Upper lobe of right lung (tissue), 1 donor: Measurements from ENCODE around the gene FHL1. TPM values are rescaled to one million over a fixed set of nuclear protein-coding genes. Genes with fewer than 3 reads are reported as not detected.

Experiments used
- ATAC-seq: fragments of 200-7000 bp; cut with Tn5 transposase; one replicate; pipeline ENCODE4 v1.9.1; 2020; ENCODE audit warnings: mild to moderate bottlenecking, moderate library complexity
- DNase-seq: peaks from one replicate; pipeline ENCODE4 v3.0.0-alpha.2; 2020
- H3K27ac ChIP-seq: fragments of 200-600 bp; one replicate; pipeline ENCODE4 v1.8.0; 2022
- H3K27me3 ChIP-seq: fragments of 200-600 bp; one replicate; pipeline ENCODE4 v1.8.0; 2022; ENCODE audit warnings: mild to moderate bottlenecking
- H3K36me3 ChIP-seq: fragments of 200-600 bp; one replicate; pipeline ENCODE4 v1.8.0; 2022
- H3K4me1 ChIP-seq: fragments of 200-600 bp; one replicate; pipeline ENCODE4 v1.8.0; 2022
- H3K4me3 ChIP-seq: fragments of 200-600 bp; one replicate; pipeline ENCODE4 v1.8.0; 2022; ENCODE audit warnings: mild to moderate bottlenecking
- H3K9me3 ChIP-seq: fragments of 200-600 bp; one replicate; pipeline ENCODE4 v1.8.0; 2022
- CTCF ChIP-seq: fragments of 200-600 bp; IDR thresholded peaks from one replicate; pipeline ENCODE4 v1.8.0; 2022; ENCODE audit warnings: antibody characterized with exemption
- intact Hi-C: fragments of 100-400 bp; cut with DNase I; formaldehyde crosslinking; loops from one replicate; pipeline ENCODE4 v1.11.0; 2022
- total RNA-seq: library from RNA; stranded (reverse); fragmentation: NEBNext Ultra II Directional; extraction: Animal tissue kit (Norgen Biotek cat#: 25700); gene quantifications from one replicate; pipeline ENCODE4 v1.2.1, GENCODE V29; 2021
- donor health status: DM: no; HTN: yes; CAD: no; lungs with severe emphysema.

Gene FHL1
- total RNA-seq, 1 donor from 2014 or later = 328 TPM

- intact Hi-C loops = no loop called here
- Histone ChIP-seq H3K27ac (no peak overlapping the region), H3K36me3 (no peaks in the 10 kb centered on the region), H3K27me3 (no peaks in the 10 kb centered on the region), H3K9me3 (no peaks in the 10 kb centered on the region), H3K4me3 (no peak overlapping the region), H3K4me1 (no peaks in the 10 kb centered on the region)
- ATAC-seq (no peak), DNase-seq (no peak)
- no peak for TF ChIP-seq CTCF
These were observed 21.0 kb upstream of the FHL1 start for GRCh38 chrX:136126371-136126770.

DNA sequence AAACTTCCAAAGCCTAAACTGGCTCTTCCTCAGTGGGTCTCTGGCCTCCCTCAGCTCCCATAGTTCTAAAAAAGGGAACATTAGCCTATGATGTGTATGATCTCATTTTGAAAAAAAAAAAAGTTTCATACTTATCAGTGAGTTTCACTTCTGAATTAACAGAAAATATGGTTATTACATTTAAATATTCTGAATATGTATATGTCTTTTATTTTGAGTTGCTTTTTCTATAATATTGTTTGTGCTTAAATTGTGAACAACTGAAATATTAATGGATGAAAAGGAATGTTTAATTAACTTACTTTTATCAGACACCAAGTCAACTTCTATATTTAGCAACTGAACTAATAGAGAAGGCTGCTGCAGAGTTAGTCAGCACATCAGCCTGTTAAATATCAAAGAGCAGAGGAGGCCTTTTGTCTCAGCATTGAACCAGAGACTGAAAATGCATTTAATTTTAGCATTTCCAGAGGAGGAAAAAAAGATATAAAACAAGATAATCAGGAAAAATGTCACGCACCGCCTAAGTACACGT is 20.4 kb upstream of the FHL1 start:
- TF ChIP-seq CTCF = no peak
- intact Hi-C loops = no loop called here
- Histone ChIP-seq H3K27ac (no peak overlapping the region), H3K4me3 (no peak overlapping the region), H3K27me3 (no peaks in the 10 kb centered on the region), H3K36me3 (no peaks in the 10 kb centered on the region), H3K9me3 (no peaks in the 10 kb centered on the region), H3K4me1 (no peaks in the 10 kb centered on the region)
- DNase-seq = no peak
- ATAC-seq = no peak

DNA sequence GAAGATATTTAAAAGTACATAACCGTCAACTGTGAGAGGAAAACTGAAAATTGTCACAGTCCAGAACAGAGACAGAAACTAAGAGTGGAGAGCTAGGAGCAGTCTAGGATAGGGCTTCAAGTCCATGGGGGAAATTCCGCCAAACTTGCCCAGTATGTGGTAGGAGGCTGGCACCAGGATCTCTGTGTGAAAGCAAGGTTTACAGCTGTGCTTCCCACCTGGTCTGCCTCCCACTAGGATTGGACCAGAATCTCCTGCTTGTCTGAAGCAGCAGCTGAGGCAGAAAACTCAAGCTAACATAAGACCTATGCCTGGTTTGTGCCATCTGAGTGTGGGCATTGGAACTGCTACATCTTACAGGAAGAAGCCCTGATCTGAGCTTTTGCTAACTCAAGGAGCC is 18.6 kb upstream of the FHL1 start:
- TF ChIP-seq CTCF = no peak
- Histone ChIP-seq H3K9me3 (no peaks in the 10 kb centered on the region), H3K36me3 (no peaks in the 10 kb centered on the region), H3K4me1 (no peaks in the 10 kb centered on the region), H3K27ac (no peak overlapping the region), H3K27me3 (no peaks in the 10 kb centered on the region), H3K4me3 (no peak overlapping the region)
- no peak for DNase-seq
- no peak for ATAC-seq
- intact Hi-C loops = no loop called here

- ATAC-seq = no peak
- Histone ChIP-seq H3K9me3 (no peaks in the 10 kb centered on the region), H3K27me3 (no peaks in the 10 kb centered on the region), H3K36me3 (no peaks in the 10 kb centered on the region), H3K27ac (no peak overlapping the region), H3K4me1 (no peaks in the 10 kb centered on the region), H3K4me3 (no peak overlapping the region)
- DNase-seq = no peak
- no peak for TF ChIP-seq CTCF
- intact Hi-C loops = no loop called here
These were observed 16.2 kb upstream of the FHL1 start for GRCh38 chrX:136130931-136131833.

- ATAC-seq (no peak), DNase-seq (no peak)
- Histone ChIP-seq H3K36me3 (no peaks in the 10 kb centered on the region), H3K27ac (no peak overlapping the region), H3K4me1 (no peaks in the 10 kb centered on the region), H3K4me3 (no peak overlapping the region), H3K27me3 (no peaks in the 10 kb centered on the region), H3K9me3 (no peaks in the 10 kb centered on the region)
- no peak for TF ChIP-seq CTCF
- intact Hi-C loops = no loop called here
These were observed 8.4 kb upstream of the FHL1 start for GRCh38 chrX:136138939-136139338.
